Panc1 (cell line): ENCODE data around the gene GIMAP5.

ENCODE experiments used
- POLR2AphosphoS5 ChIP-seq: IDR thresholded peaks from 2 replicates; pipeline ENCODE4 v1.6.1; 2012; ENCODE audit warnings: mild to moderate bottlenecking, low read depth, low read length, moderate library complexity
- REST ChIP-seq, 2 experiments: IDR thresholded peaks; 2 replicates each; pipeline ENCODE4 v1.6.1; 2011 to 2012; ENCODE audit warnings: low read depth in 2 of 2, control low read depth in 1 of 2, low read length in 1 of 2, mild to moderate bottlenecking in 1 of 2, moderate library complexity in 1 of 2; ENCODE audit not compliant: insufficient read depth in 1 of 2
- SIN3A ChIP-seq: IDR thresholded peaks from 2 replicates; pipeline ENCODE4 v1.6.1; 2012; ENCODE audit warnings: low read depth, mild to moderate bottlenecking, low read length, moderate library complexity, borderline replicate concordance; ENCODE audit not compliant: insufficient read depth
- TF ChIP-seq, protein P1 (sequence below): fragments of 450-650 bp; IDR thresholded peaks from 2 replicates; pipeline ENCODE4 v1.5.1; 2017; ENCODE audit warnings: mild to moderate bottlenecking

GRCh38 chr7:150742286-150742968, 5.2 kb downstream of the GIMAP5 start:
- TF ChIP-seq, protein P1, sequence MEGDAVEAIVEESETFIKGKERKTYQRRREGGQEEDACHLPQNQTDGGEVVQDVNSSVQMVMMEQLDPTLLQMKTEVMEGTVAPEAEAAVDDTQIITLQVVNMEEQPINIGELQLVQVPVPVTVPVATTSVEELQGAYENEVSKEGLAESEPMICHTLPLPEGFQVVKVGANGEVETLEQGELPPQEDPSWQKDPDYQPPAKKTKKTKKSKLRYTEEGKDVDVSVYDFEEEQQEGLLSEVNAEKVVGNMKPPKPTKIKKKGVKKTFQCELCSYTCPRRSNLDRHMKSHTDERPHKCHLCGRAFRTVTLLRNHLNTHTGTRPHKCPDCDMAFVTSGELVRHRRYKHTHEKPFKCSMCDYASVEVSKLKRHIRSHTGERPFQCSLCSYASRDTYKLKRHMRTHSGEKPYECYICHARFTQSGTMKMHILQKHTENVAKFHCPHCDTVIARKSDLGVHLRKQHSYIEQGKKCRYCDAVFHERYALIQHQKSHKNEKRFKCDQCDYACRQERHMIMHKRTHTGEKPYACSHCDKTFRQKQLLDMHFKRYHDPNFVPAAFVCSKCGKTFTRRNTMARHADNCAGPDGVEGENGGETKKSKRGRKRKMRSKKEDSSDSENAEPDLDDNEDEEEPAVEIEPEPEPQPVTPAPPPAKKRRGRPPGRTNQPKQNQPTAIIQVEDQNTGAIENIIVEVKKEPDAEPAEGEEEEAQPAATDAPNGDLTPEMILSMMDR: no peak
- TF ChIP-seq POLR2AphosphoS5: no peak
- TF ChIP-seq REST (IDR thresholded peaks at IDR 0.05; ENCODE audit: insufficient read depth in 1 of 2, low read depth in 2 of 2, low read length in 1 of 2): no peak
- no peak for TF ChIP-seq SIN3A
